ENCODE results near the gene SUPT3H.

Gene SUPT3H

DNA sequence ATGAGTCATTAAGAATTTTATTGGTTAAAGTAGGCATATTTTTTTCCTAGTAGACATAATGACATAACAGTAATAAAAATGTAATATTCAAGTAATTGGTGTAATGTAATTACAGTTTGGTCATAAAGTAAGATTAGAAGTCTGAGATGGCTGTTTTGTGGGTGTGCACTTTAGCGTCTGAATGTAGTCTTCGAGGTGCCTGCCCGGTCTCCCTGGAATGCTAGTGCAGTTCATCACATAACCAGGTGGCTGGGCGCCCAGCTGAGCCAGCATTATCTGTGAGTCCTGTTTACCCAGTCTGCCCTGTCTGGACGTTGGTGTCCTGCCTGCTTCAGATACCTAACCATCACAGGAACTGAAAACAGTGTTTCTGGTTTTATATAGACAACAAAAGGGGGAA is 571.1 kb downstream of the SUPT3H start:
- H3K4me1 ChIP-seq (ENCODE audit: control insufficient read depth, low read depth, low read length), result peaks cover 12% of the 10 kb centered on the region
- H3K9me3 ChIP-seq (ENCODE audit: control insufficient read depth, low read depth, low read length), result no peaks in the 10 kb centered on the region
- no peaks in the 10 kb centered on the region for H3K36me3 ChIP-seq (ENCODE audit: control insufficient read depth, low read depth, low read length)
- H3K27me3 ChIP-seq (ENCODE audit: control insufficient read depth, insufficient read depth, low read length), result no peaks in the 10 kb centered on the region
- H3K9ac ChIP-seq (ENCODE audit: low read length), result no peak overlapping the region
- H3K4me3 ChIP-seq (ENCODE audit: low read length), result no peak overlapping the region
- H3K27ac ChIP-seq (ENCODE audit: low read length), result no peak overlapping the region

DNA sequence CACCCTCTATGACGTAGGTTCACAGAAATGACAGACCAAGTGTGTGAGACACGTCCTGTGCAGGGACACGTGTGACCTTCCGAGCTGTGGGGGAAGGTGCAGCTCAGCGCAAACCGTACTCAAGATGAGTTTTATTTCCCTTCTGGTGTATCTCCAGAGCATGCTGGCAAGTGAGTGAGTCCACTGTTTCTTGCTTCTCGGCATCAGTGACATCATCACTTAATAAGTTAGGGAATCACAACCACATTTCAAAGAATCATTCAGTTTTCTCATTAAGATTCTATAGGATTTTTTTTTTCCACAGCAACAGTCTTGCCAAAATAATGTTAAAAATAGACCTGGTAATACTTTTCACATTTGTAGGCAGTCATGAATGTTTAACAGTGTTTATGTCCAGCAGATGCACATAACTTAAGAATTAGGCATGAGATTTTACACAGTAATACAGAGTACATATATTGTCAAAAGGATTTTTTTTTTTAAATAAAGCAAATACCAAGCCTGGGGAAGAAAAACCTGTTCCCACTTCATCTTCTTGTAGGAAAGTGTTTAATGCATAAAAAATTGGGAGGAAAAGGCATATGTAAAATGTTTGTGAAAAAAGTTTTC is 572.4 kb downstream of the SUPT3H start:
- H3K4me3 ChIP-seq (ENCODE audit: low read length), result no peak overlapping the region
- no peak overlapping the region for H3K27ac ChIP-seq (ENCODE audit: low read length)
- H3K9me3 ChIP-seq (ENCODE audit: control insufficient read depth, low read depth, low read length), result no peaks in the 10 kb centered on the region
- no peaks in the 10 kb centered on the region for H3K27me3 ChIP-seq (ENCODE audit: control insufficient read depth, insufficient read depth, low read length)
- no peaks in the 10 kb centered on the region for H3K36me3 ChIP-seq (ENCODE audit: control insufficient read depth, low read depth, low read length)
- peaks cover 12% of the 10 kb centered on the region for H3K4me1 ChIP-seq (ENCODE audit: control insufficient read depth, low read depth, low read length)
- H3K9ac ChIP-seq (ENCODE audit: low read length), result no peak overlapping the region

- H3K4me1 ChIP-seq (ENCODE audit: control insufficient read depth, low read depth, low read length), result peaks cover 12% of the 10 kb centered on the region
- no peak overlapping the region for H3K4me3 ChIP-seq (ENCODE audit: low read length)
- no peak overlapping the region for H3K9ac ChIP-seq (ENCODE audit: low read length)
- H3K27ac ChIP-seq (ENCODE audit: low read length), result no peak overlapping the region
- no peaks in the 10 kb centered on the region for H3K9me3 ChIP-seq (ENCODE audit: control insufficient read depth, low read depth, low read length)
- H3K27me3 ChIP-seq (ENCODE audit: control insufficient read depth, insufficient read depth, low read length), result no peaks in the 10 kb centered on the region
- H3K36me3 ChIP-seq (ENCODE audit: control insufficient read depth, low read depth, low read length), result no peaks in the 10 kb centered on the region
Measured at GRCh38 chr6:44804546-44805159, 573.1 kb downstream of the SUPT3H start.

- Histone ChIP-seq H3K4me3 (ENCODE audit: low read length) (no peak overlapping the region), H3K27ac (ENCODE audit: low read length) (no peak overlapping the region), H3K9me3 (ENCODE audit: control insufficient read depth, low read depth, low read length) (no peaks in the 10 kb centered on the region), H3K36me3 (ENCODE audit: control insufficient read depth, low read depth, low read length) (no peaks in the 10 kb centered on the region), H3K27me3 (ENCODE audit: control insufficient read depth, insufficient read depth, low read length) (no peaks in the 10 kb centered on the region), H3K9ac (ENCODE audit: low read length) (no peak overlapping the region), H3K4me1 (ENCODE audit: control insufficient read depth, low read depth, low read length) (peaks cover 8% of the 10 kb centered on the region)
Measured at GRCh38 chr6:44804016-44804415, 573.7 kb downstream of the SUPT3H start.

- Histone ChIP-seq H3K4me3 (ENCODE audit: low read length) (no peak overlapping the region), H3K27ac (ENCODE audit: low read length) (no peak overlapping the region), H3K4me1 (ENCODE audit: control insufficient read depth, low read depth, low read length) (peaks cover 16% of the 10 kb centered on the region), H3K27me3 (ENCODE audit: control insufficient read depth, insufficient read depth, low read length) (no peaks in the 10 kb centered on the region), H3K9me3 (ENCODE audit: control insufficient read depth, low read depth, low read length) (no peaks in the 10 kb centered on the region), H3K36me3 (ENCODE audit: control insufficient read depth, low read depth, low read length) (no peaks in the 10 kb centered on the region), H3K9ac (ENCODE audit: low read length) (no peak overlapping the region)
Measured at GRCh38 chr6:44800784-44801592, 576.7 kb downstream of the SUPT3H start.

GRCh38 chr6:44800171-44800783 is 577.5 kb downstream of the SUPT3H start:
- H3K36me3 ChIP-seq (ENCODE audit: control insufficient read depth, low read depth, low read length), result no peaks in the 10 kb centered on the region
- no peaks in the 10 kb centered on the region for H3K9me3 ChIP-seq (ENCODE audit: control insufficient read depth, low read depth, low read length)
- H3K9ac ChIP-seq (ENCODE audit: low read length), result no peak overlapping the region
- no peak overlapping the region for H3K4me3 ChIP-seq (ENCODE audit: low read length)
- no peak overlapping the region for H3K27ac ChIP-seq (ENCODE audit: low read length)
- H3K4me1 ChIP-seq (ENCODE audit: control insufficient read depth, low read depth, low read length), result peaks cover 16% of the 10 kb centered on the region
- no peaks in the 10 kb centered on the region for H3K27me3 ChIP-seq (ENCODE audit: control insufficient read depth, insufficient read depth, low read length)

GRCh38 chr6:44797746-44798145 is 580.0 kb downstream of the SUPT3H start:
- Histone ChIP-seq H3K27me3 (ENCODE audit: control insufficient read depth, insufficient read depth, low read length) (no peaks in the 10 kb centered on the region), H3K4me1 (ENCODE audit: control insufficient read depth, low read depth, low read length) (peaks cover 16% of the 10 kb centered on the region), H3K4me3 (ENCODE audit: low read length) (no peak overlapping the region), H3K9ac (ENCODE audit: low read length) (no peak overlapping the region), H3K27ac (ENCODE audit: low read length) (no peak overlapping the region), H3K36me3 (ENCODE audit: control insufficient read depth, low read depth, low read length) (no peaks in the 10 kb centered on the region), H3K9me3 (ENCODE audit: control insufficient read depth, low read depth, low read length) (no peaks in the 10 kb centered on the region)

- no peak overlapping the region for H3K9ac ChIP-seq (ENCODE audit: low read length)
Measured at GRCh38 chr6:44795326-44795725, 582.4 kb downstream of the SUPT3H start.

DNA sequence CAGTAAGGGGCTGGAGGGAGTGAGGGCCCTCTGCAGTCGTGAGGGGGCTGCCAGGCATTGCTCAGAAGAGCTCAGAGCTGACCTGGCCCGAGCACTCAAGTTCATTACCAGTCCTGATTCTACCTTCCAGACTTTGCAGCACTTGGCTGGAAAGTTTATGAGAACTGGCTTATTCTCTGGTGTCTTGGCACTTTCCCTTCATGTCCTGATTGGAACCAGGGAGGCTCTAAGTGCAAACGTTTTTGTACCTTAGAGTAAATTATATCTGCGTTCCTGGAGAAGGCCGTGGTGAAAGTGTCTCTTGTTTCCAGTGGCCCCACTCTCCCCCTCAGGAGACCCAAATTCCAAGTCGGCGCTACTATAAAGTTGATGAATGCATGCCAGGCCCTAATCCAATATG is 587.9 kb downstream of the SUPT3H start:
- Histone ChIP-seq H3K9ac (ENCODE audit: low read length) (no peak overlapping the region), H3K27me3 (ENCODE audit: control insufficient read depth, insufficient read depth, low read length) (no peaks in the 10 kb centered on the region), H3K4me1 (ENCODE audit: control insufficient read depth, low read depth, low read length) (no peaks in the 10 kb centered on the region), H3K4me3 (ENCODE audit: low read length) (no peak overlapping the region), H3K27ac (ENCODE audit: low read length) (no peak overlapping the region), H3K36me3 (ENCODE audit: control insufficient read depth, low read depth, low read length) (no peaks in the 10 kb centered on the region), H3K9me3 (ENCODE audit: control insufficient read depth, low read depth, low read length) (no peaks in the 10 kb centered on the region)

More at GRCh38 chr6:44795326-44795725, 582.4 kb downstream of the SUPT3H start:
- Histone ChIP-seq H3K4me3 (ENCODE audit: low read length) (no peak overlapping the region), H3K36me3 (ENCODE audit: control insufficient read depth, low read depth, low read length) (no peaks in the 10 kb centered on the region), H3K9me3 (ENCODE audit: control insufficient read depth, low read depth, low read length) (no peaks in the 10 kb centered on the region), H3K4me1 (ENCODE audit: control insufficient read depth, low read depth, low read length) (peaks cover 16% of the 10 kb centered on the region), H3K27me3 (ENCODE audit: control insufficient read depth, insufficient read depth, low read length) (no peaks in the 10 kb centered on the region), H3K27ac (ENCODE audit: low read length) (no peak overlapping the region)

GRCh38 chr6:44789061-44789460 is 588.7 kb downstream of the SUPT3H start:
- Histone ChIP-seq H3K27me3 (ENCODE audit: control insufficient read depth, insufficient read depth, low read length) (no peaks in the 10 kb centered on the region), H3K9ac (ENCODE audit: low read length) (no peak overlapping the region), H3K9me3 (ENCODE audit: control insufficient read depth, low read depth, low read length) (no peaks in the 10 kb centered on the region), H3K36me3 (ENCODE audit: control insufficient read depth, low read depth, low read length) (no peaks in the 10 kb centered on the region), H3K4me3 (ENCODE audit: low read length) (no peak overlapping the region), H3K27ac (ENCODE audit: low read length) (no peak overlapping the region), H3K4me1 (ENCODE audit: control insufficient read depth, low read depth, low read length) (no peaks in the 10 kb centered on the region)

DNA sequence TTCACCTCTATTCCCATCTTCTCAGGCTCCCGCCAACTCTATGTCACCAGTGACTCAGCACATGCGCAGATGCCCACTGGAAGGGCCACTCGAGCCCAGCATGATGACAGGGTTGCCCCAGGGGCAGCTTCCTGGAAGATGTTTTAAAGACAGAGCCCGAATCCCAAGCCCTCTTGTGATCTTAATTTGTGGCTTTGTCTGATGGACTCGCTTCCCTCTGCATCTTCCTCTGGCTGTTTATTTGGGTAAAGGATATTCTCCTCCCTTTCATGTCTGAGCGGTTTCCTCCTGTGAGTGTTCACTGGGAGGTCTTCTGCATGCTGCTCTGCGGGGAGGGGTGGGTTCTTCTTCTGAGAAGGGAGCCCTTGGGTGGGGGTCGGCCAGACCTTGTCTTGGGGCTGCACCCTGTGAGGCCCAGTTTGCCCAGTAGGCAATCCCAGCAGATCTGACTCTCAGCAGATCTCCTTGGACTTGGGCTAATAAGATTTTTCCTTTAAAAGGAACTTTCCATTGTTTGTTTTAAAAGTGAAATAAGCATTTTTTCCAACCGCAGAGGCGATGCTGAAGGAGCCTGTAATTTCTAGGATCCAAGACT is 589.2 kb downstream of the SUPT3H start:
- H3K4me3 ChIP-seq (ENCODE audit: low read length), result no peak overlapping the region
- no peaks in the 10 kb centered on the region for H3K9me3 ChIP-seq (ENCODE audit: control insufficient read depth, low read depth, low read length)
- no peaks in the 10 kb centered on the region for H3K36me3 ChIP-seq (ENCODE audit: control insufficient read depth, low read depth, low read length)

More for the DNA sequence above, 589.2 kb downstream of the SUPT3H start:
- Histone ChIP-seq H3K27ac (ENCODE audit: low read length) (no peak overlapping the region), H3K9ac (ENCODE audit: low read length) (no peak overlapping the region), H3K4me1 (ENCODE audit: control insufficient read depth, low read depth, low read length) (no peaks in the 10 kb centered on the region), H3K27me3 (ENCODE audit: control insufficient read depth, insufficient read depth, low read length) (no peaks in the 10 kb centered on the region)

Measured in iPS-18a (cell line).